Endothelial cell of umbilical vein (primary cell): ENCODE results near the gene PPP2R3B. TPM values are rescaled to one million over a fixed set of nuclear protein-coding genes. Genes with fewer than 3 reads are reported as not detected.

Source experiments
- BruUV-seq: library from RNA; stranded (reverse); fragments of 400-500 nt; replicated peaks from 2 replicates; lab custom pipeline; 2021; lab: Mats Ljungman, UMichigan
- CTCF ChIA-PET: fragments of 300-600, 350-600 bp; sonication (Branson Sonifier 250); formaldehyde crosslinking; loops from one replicate; lab custom pipeline; 2021; ENCODE audit warnings: antibody characterized with exemption, inconsistent platforms; lab: Charles Lee
- POLR2A ChIA-PET: fragments of 300-600, 350-600 bp; sonication (Branson Sonifier 250); formaldehyde crosslinking; loops from one replicate; lab custom pipeline; 2021; ENCODE audit warnings: antibody characterized with exemption, inconsistent platforms; lab: Charles Lee
- DNase-seq: peaks from one replicate; pipeline ENCODE4 v3.0.0-alpha.2; 2011; ENCODE audit warnings: low read depth, low spot score
- FAIRE-seq: peaks from 2 replicates; lab custom pipeline; 2011; peaks lifted over from hg19 to GRCh38; lab: Jason Lieb, UNC
- H2AFZ ChIP-seq: 2 replicates; pipeline ENCODE4 v1.6.0; 2012; ENCODE audit warnings: low read depth, low read length, control low read depth, inconsistent platforms
- H3K27ac ChIP-seq: 2 replicates; pipeline ENCODE4 v1.5.1; 2011; ENCODE audit warnings: low read depth, mild to moderate bottlenecking, control low read depth, low read length, moderate library complexity; ENCODE audit not compliant: insufficient read depth
- H3K27me3 ChIP-seq, 2 experiments: 2 replicates each; pipeline versions ENCODE4 v1.6.0 to v1.6.1; 2011; ENCODE audit warnings: low read length in 2 of 2, mixed read lengths in 1 of 2; ENCODE audit not compliant: control insufficient read depth in 2 of 2, insufficient read depth in 2 of 2
- H3K36me3 ChIP-seq, 2 experiments: 2 replicates in 1 of 2; 3 replicates in 1 of 2; pipeline ENCODE4 v1.5.1; 2011; ENCODE audit warnings: low read length in 2 of 2, mild to moderate bottlenecking in 1 of 2, moderate library complexity in 1 of 2; ENCODE audit not compliant: control insufficient read depth in 2 of 2, insufficient read depth in 2 of 2; ENCODE audit errors: extremely low read depth in 1 of 2
- H3K4me1 ChIP-seq: 3 replicates; pipeline ENCODE4 v1.5.1; 2011; ENCODE audit warnings: mild to moderate bottlenecking, low read length; ENCODE audit not compliant: control insufficient read depth, insufficient read depth; ENCODE audit errors: extremely low read depth
- H3K4me2 ChIP-seq: 2 replicates; pipeline ENCODE4 v1.6.1; 2011; ENCODE audit warnings: low read length, control low read depth, mixed read lengths; ENCODE audit not compliant: insufficient read depth
- H3K4me3 ChIP-seq, 3 experiments: fragments of 200-600 bp in 1 of 3; sonication (generic), shearing (Covaris generic) in 1 of 3; replicated peaks in 1 of 3; 2 replicates each; pipeline ENCODE4 v1.5.1; 2011 to 2016; ENCODE audit warnings: control low read depth in 3 of 3, low read length in 3 of 3, mild to moderate bottlenecking in 2 of 3, inconsistent platforms in 1 of 3, low read depth in 1 of 3, moderate library complexity in 1 of 3; ENCODE audit not compliant: insufficient read depth in 1 of 3
- H3K79me2 ChIP-seq: 2 replicates; pipeline ENCODE4 v1.6.0; 2012; ENCODE audit warnings: low read length, inconsistent platforms; ENCODE audit not compliant: control insufficient read depth, insufficient read depth
- H3K9ac ChIP-seq: replicated peaks from 2 replicates; pipeline ENCODE3; 2011; ENCODE audit warnings: low read length, control low read depth; ENCODE audit not compliant: insufficient read depth; ENCODE audit errors: extremely low read depth
- H3K9me1 ChIP-seq: replicated peaks from 3 replicates; pipeline ENCODE4 v1.6.0; 2011; ENCODE audit warnings: mild to moderate bottlenecking, low read length; ENCODE audit not compliant: control insufficient read depth, insufficient read depth; ENCODE audit errors: extremely low read depth
- H3K9me3 ChIP-seq: replicated peaks from 2 replicates; pipeline ENCODE4 v1.5.1; 2012; ENCODE audit warnings: low read length, inconsistent platforms; ENCODE audit not compliant: control insufficient read depth, insufficient read depth
- H4K20me1 ChIP-seq: replicated peaks from 2 replicates; pipeline ENCODE3; 2011; ENCODE audit warnings: mild to moderate bottlenecking, low read length; ENCODE audit not compliant: control insufficient read depth, insufficient read depth; ENCODE audit errors: extremely low read depth
- EZH2 ChIP-seq: IDR thresholded peaks from 2 replicates; pipeline ENCODE4 v1.6.1; 2012; ENCODE audit warnings: borderline replicate concordance, low read depth, mild to moderate bottlenecking, moderate library complexity, low read length, inconsistent platforms; ENCODE audit not compliant: severe bottlenecking
- FOS ChIP-seq: IDR thresholded peaks from 2 replicates; pipeline ENCODE4 v1.6.1; 2011; ENCODE audit warnings: mild to moderate bottlenecking, low read length, moderate library complexity, borderline replicate concordance; ENCODE audit not compliant: insufficient read depth
- GATA2 ChIP-seq: IDR thresholded peaks from 2 replicates; pipeline ENCODE4 v1.7.0; 2011; ENCODE audit warnings: low read depth, mild to moderate bottlenecking, moderate library complexity, mixed read lengths, low read length; ENCODE audit not compliant: insufficient read length, insufficient read depth
- JUN ChIP-seq: IDR thresholded peaks from 2 replicates; pipeline ENCODE4 v1.6.1; 2011; ENCODE audit warnings: borderline replicate concordance, low read depth; ENCODE audit not compliant: insufficient read length, insufficient read depth
- MYC ChIP-seq: IDR thresholded peaks from one replicate; pipeline ENCODE4 v1.6.1; 2011; ENCODE audit warnings: mild to moderate bottlenecking, low read depth, low read length
- POLR2A ChIP-seq: IDR thresholded peaks from 2 replicates; pipeline ENCODE4 v1.6.1; 2012; ENCODE audit warnings: low read depth, mild to moderate bottlenecking, control low read depth, low read length
- POLR2AphosphoS5 ChIP-seq: IDR thresholded peaks from 2 replicates; pipeline ENCODE4 v1.6.1; 2012; ENCODE audit warnings: low read depth, mild to moderate bottlenecking, control low read depth, low read length, moderate library complexity; ENCODE audit not compliant: insufficient read depth
- dilution Hi-C: fragments of 300-500 bp; cut with MboI; formaldehyde crosslinking; loops from one replicate; pipeline ENCODE4 v1.15.0; 2019; ENCODE audit warnings: low sequenced_read_pairs; ENCODE audit not compliant: extremely low pct_ligation_motif_present
- intact Hi-C: fragments of 100-400 bp; cut with micrococcal nuclease; formaldehyde crosslinking; loops from one replicate; pipeline ENCODE4 v1.10.0; 2022
- polyA plus RNA-seq, 4 experiments: library from polyadenylated mRNA; depleted of rRNA in 3 of 4; stranded (reverse) in 3 of 4; unstranded in 1 of 4; fragments of >200 nt; gene quantifications; 2 replicates each; pipeline versions ENCODE4 v1.2.1 to v1.2.3, GENCODE V29; 2011 to 2012; ENCODE audit warnings: missing spikeins in 1 of 4
- total RNA-seq: library from RNA; stranded (reverse); gene quantifications from 2 replicates; pipeline ENCODE4 v1.2.3, GENCODE V29; 2021
- TF ChIP-seq, protein P1 (sequence below), 2 donors: IDR thresholded peaks; 1 replicate in 1 of 2; 2 replicates in 1 of 2; pipeline ENCODE4 v1.5.1; 2011; ENCODE audit warnings: low read length in 2 of 2, mild to moderate bottlenecking in 2 of 2, moderate library complexity in 2 of 2, control low read depth in 1 of 2, inconsistent platforms in 1 of 2, low read depth in 1 of 2; ENCODE audit not compliant: insufficient read depth in 1 of 2; ENCODE audit errors: extremely low read depth in 1 of 2
- TF ChIP-seq, protein P2 (sequence below): IDR thresholded peaks from 2 replicates; pipeline ENCODE4 v1.6.1; 2011; ENCODE audit not compliant: insufficient read depth, insufficient read length

The PPP2R3B gene
- total and polyA plus RNA-seq, 2 donors (not counting 3 experiments of a cell fraction or from before 2014, with no cell fraction given) = 19.1 to 33.6 TPM

DNA sequence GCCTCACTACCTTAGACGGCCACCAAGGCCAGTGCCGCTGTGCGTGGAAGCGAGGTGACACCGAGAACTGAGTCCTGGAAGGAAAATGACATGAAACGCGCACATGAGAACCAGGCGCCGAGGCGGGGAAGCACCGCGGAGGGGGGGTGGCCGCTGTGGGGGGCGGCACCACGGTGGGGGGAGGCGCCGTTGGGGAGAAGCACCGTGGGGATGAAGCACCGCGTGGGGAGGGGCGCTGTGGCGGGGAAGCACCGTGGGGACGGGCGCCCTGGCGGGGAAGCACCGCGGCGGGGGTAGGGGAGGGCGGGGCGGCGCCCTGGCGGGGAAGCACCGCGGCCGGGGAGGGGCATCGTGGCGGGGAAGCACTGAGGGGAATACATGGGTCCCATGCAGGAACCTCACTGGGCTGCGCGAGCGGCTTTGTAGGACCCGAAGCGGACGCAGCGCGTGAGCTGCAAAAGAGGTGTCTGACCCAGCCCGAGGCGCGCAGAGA is 28.0 kb downstream of the PPP2R3B start:
- BruUV-seq = no TSS peak
- CTCF ChIA-PET = no interaction called here
- no peak for TF ChIP-seq JUN
- TF ChIP-seq, protein P1, sequence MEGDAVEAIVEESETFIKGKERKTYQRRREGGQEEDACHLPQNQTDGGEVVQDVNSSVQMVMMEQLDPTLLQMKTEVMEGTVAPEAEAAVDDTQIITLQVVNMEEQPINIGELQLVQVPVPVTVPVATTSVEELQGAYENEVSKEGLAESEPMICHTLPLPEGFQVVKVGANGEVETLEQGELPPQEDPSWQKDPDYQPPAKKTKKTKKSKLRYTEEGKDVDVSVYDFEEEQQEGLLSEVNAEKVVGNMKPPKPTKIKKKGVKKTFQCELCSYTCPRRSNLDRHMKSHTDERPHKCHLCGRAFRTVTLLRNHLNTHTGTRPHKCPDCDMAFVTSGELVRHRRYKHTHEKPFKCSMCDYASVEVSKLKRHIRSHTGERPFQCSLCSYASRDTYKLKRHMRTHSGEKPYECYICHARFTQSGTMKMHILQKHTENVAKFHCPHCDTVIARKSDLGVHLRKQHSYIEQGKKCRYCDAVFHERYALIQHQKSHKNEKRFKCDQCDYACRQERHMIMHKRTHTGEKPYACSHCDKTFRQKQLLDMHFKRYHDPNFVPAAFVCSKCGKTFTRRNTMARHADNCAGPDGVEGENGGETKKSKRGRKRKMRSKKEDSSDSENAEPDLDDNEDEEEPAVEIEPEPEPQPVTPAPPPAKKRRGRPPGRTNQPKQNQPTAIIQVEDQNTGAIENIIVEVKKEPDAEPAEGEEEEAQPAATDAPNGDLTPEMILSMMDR (IDR thresholded peaks at IDR 0.05; ENCODE audit: extremely low read depth in 1 of 2, insufficient read depth in 1 of 2, low read depth in 1 of 2, low read length in 2 of 2) = no peak
- TF ChIP-seq POLR2A = no peak
- TF ChIP-seq MYC = no peak
- TF ChIP-seq, protein P2, sequence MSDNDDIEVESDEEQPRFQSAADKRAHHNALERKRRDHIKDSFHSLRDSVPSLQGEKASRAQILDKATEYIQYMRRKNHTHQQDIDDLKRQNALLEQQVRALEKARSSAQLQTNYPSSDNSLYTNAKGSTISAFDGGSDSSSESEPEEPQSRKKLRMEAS = no peak
- TF ChIP-seq POLR2AphosphoS5 = no peak
- no peak for TF ChIP-seq GATA2
- TF ChIP-seq EZH2 = no peak
- no peak for TF ChIP-seq FOS
- Histone ChIP-seq H3K79me2 (no peaks in the 10 kb centered on the region), H3K9me3 (no peaks in the 10 kb centered on the region), H3K4me1 (peaks cover 11% of the 10 kb centered on the region), H3K27ac (no peak overlapping the region), H3K4me3 (no peak overlapping the region), H3K4me2 (no peak overlapping the region), H3K9ac (no peak overlapping the region), H2AFZ (no peak overlapping the region), H3K36me3 (peaks cover 0 to 3% of the 10 kb centered on the region in 2 experiments), H3K9me1 (no peaks in the 10 kb centered on the region), H3K27me3 (no peaks in the 10 kb centered on the region), H4K20me1 (no peaks in the 10 kb centered on the region)
- POLR2A ChIA-PET = no interaction called here
- FAIRE-seq = no peak
- dilution Hi-C loops = no loop called here
- DNase-seq = no peak
- intact Hi-C loops = no loop called here
